Activated T-cell treated with anti-CD3 and anti-CD28 coated beads, Interleukin-2, amount 50 U/mL, for 24 hours (primary cell): ENCODE results near the gene LRRC18.

Source experiments
- DNase-seq: peaks from one replicate; pipeline ENCODE4 v3.0.0-alpha.2; 2020
- H3K27ac Mint-ChIP-seq: 2 replicates; pipeline ENCODE4 v1.8.0; 2020; ENCODE audit warnings: mild to moderate bottlenecking, mixed read lengths
- H3K27me3 Mint-ChIP-seq: 2 replicates; pipeline ENCODE4 v1.8.0; 2020; ENCODE audit warnings: mixed read lengths
- H3K36me3 Mint-ChIP-seq: 2 replicates; pipeline ENCODE4 v1.8.0; 2020; ENCODE audit warnings: low read depth, mixed read lengths
- H3K4me1 Mint-ChIP-seq: 2 replicates; pipeline ENCODE4 v1.8.0; 2020; ENCODE audit warnings: low read depth, mixed read lengths
- H3K4me3 Mint-ChIP-seq: 2 replicates; pipeline ENCODE4 v1.8.0; 2020; ENCODE audit warnings: mild to moderate bottlenecking, moderate library complexity, mixed read lengths
- H3K9me3 Mint-ChIP-seq: 2 replicates; pipeline ENCODE4 v1.8.0; 2020; ENCODE audit warnings: mixed read lengths

Gene LRRC18

DNA sequence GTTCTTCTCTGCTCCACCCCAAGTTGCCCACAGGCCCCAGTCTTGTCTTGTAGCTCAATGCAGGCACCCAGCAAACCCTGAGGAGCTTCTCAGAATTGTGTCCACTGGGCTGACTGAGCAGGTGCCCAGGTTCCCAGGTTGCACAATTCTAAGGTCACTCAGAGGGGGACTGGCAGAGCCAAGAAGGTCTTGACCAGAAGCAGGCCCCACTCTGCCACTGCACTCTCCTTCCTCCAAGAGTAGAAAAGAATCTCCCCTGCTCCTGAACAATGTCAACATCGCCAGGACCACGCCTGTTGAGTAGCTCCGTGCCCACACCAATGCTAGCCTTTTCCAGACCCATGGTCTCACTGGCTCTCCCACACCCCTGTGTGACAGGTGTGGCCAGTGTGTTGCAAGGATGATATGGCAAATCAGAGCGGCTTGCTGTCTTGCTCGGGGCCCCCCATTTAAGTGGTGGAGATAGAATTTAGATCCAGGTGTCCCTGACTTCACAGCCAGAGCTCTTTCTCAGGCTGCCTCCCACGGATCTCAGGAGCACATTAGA lies 577 bp downstream of the LRRC18 start:
- no peaks in the 10 kb centered on the region for H3K36me3 Mint-ChIP-seq

DNA sequence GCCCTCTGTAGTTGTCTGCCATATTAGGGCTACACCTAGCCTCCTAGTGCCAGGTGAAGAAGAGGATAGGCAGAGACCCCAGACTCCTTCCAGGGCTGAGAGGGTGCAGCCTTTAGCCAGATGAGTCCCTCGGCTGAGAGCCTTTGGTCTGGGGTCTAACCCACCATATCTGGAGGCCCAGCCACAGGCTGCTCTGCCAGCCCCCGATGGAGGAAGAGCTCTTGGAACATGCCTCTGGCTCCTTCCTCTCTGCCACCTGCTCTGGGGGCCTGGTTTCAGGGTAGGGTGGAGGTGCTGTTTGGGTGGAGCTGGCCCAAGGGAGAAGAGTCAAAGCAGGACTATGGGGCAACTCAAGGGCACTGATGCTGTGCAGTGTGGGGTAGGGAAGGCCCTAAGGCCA lies 1.4 kb downstream of the LRRC18 start:
- Mint-ChIP-seq H3K9me3 (no peaks in the 10 kb centered on the region), H3K4me3 (no peak overlapping the region), H3K4me1 (no peaks in the 10 kb centered on the region), H3K27me3 (no peaks in the 10 kb centered on the region), H3K27ac (no peak overlapping the region), H3K36me3 (no peaks in the 10 kb centered on the region)
- no peak for DNase-seq

More for the DNA sequence above, 577 bp downstream of the LRRC18 start:
- DNase-seq = no peak
- Mint-ChIP-seq H3K27ac (no peak overlapping the region), H3K27me3 (no peaks in the 10 kb centered on the region), H3K4me1 (no peaks in the 10 kb centered on the region), H3K4me3 (no peak overlapping the region), H3K9me3 (no peaks in the 10 kb centered on the region)

- H3K4me3 Mint-ChIP-seq = no peak overlapping the region
- no peaks in the 10 kb centered on the region for H3K27me3 Mint-ChIP-seq
- no peaks in the 10 kb centered on the region for H3K9me3 Mint-ChIP-seq
- DNase-seq = no peak
- no peaks in the 10 kb centered on the region for H3K36me3 Mint-ChIP-seq
- no peak overlapping the region for H3K27ac Mint-ChIP-seq
- H3K4me1 Mint-ChIP-seq = no peaks in the 10 kb centered on the region
These were observed 1.8 kb downstream of the LRRC18 start for GRCh38 chr10:48937796-48938195.

GRCh38 chr10:48935577-48935976 lies 4.1 kb downstream of the LRRC18 start:
- no peak for DNase-seq
- Mint-ChIP-seq H3K36me3 (no peaks in the 10 kb centered on the region), H3K4me1 (no peaks in the 10 kb centered on the region), H3K27ac (no peak overlapping the region), H3K27me3 (no peaks in the 10 kb centered on the region), H3K4me3 (no peak overlapping the region), H3K9me3 (no peaks in the 10 kb centered on the region)

GRCh38 chr10:48934672-48935501 lies 4.8 kb downstream of the LRRC18 start:
- H3K36me3 Mint-ChIP-seq = no peaks in the 10 kb centered on the region
- no peaks in the 10 kb centered on the region for H3K4me1 Mint-ChIP-seq
- DNase-seq = no peak

GRCh38 chr10:48932831-48933664 lies 6.6 kb downstream of the LRRC18 start:
- Mint-ChIP-seq H3K4me3 (no peak overlapping the region), H3K36me3 (no peaks in the 10 kb centered on the region)

More at GRCh38 chr10:48934672-48935501, 4.8 kb downstream of the LRRC18 start:
- Mint-ChIP-seq H3K9me3 (no peaks in the 10 kb centered on the region), H3K27me3 (no peaks in the 10 kb centered on the region), H3K4me3 (no peak overlapping the region), H3K27ac (no peak overlapping the region)

DNA sequence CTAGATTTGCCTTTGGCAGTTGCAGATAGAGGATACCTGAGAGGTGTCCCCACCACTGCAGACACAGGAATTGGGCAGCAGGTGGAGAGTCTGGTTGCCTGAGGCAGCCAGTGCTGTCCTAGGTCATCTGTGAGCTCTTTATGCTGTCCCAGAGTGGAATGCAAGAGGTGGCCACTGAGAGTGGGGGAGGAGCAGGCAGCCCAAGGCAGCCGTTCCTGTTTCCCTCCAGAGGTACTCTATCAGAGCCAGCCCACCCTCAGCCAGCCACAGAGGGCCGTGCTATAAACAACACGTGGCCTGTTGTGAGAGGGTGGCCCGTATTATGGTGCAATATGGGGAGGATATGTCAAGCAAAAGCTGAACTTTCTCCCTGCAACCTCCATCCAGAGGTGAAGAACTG lies 8.5 kb downstream of the LRRC18 start:
- H3K4me3 Mint-ChIP-seq = no peak overlapping the region
- H3K27ac Mint-ChIP-seq = no peak overlapping the region
- no peak for DNase-seq
- H3K27me3 Mint-ChIP-seq = peaks cover 4% of the 10 kb centered on the region
- no peaks in the 10 kb centered on the region for H3K36me3 Mint-ChIP-seq
- no peaks in the 10 kb centered on the region for H3K4me1 Mint-ChIP-seq
- no peaks in the 10 kb centered on the region for H3K9me3 Mint-ChIP-seq

More at GRCh38 chr10:48932831-48933664, 6.6 kb downstream of the LRRC18 start:
- H3K9me3 Mint-ChIP-seq = no peaks in the 10 kb centered on the region
- no peaks in the 10 kb centered on the region for H3K4me1 Mint-ChIP-seq
- no peak overlapping the region for H3K27ac Mint-ChIP-seq
- H3K27me3 Mint-ChIP-seq = no peaks in the 10 kb centered on the region
- DNase-seq = no peak

DNA sequence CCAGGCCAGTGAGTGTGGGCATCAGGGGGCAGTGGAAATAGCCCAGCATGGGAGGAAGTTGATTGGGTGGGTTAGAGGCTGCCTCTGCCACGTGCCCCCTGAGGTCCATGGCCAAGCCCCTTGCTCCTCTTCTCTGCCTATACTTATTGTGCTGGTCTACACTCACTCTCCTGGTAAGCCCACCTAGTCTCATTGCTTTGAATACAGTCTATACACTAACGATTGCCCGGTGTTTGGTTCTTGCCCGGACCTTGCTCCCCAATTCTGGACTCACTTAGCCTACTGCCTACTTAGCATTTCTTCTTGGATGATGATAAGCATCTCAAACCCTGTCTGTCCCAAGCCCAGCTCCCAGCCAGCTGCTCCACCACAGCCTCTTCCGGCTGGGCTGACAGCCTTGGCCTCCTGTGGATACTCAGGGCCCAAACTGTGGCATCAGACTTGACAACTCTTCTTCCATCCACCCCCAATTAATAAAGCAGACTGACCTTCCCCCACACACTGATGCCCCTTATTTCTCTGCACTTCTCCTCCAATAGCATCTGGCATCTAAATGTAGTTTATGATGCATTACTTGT lies 10.1 kb downstream of the LRRC18 start:
- peaks cover 4% of the 10 kb centered on the region for H3K27me3 Mint-ChIP-seq
- no peaks in the 10 kb centered on the region for H3K4me1 Mint-ChIP-seq
- no peaks in the 10 kb centered on the region for H3K9me3 Mint-ChIP-seq
- no peaks in the 10 kb centered on the region for H3K36me3 Mint-ChIP-seq
- DNase-seq = no peak
- no peak overlapping the region for H3K27ac Mint-ChIP-seq
- no peak overlapping the region for H3K4me3 Mint-ChIP-seq

- no peaks in the 10 kb centered on the region for H3K4me1 Mint-ChIP-seq
- H3K4me3 Mint-ChIP-seq = no peak overlapping the region
- no peak for DNase-seq
- H3K27me3 Mint-ChIP-seq = peaks cover 4% of the 10 kb centered on the region
- no peaks in the 10 kb centered on the region for H3K36me3 Mint-ChIP-seq
- no peaks in the 10 kb centered on the region for H3K9me3 Mint-ChIP-seq
- no peak overlapping the region for H3K27ac Mint-ChIP-seq
These were observed 12.7 kb downstream of the LRRC18 start for GRCh38 chr10:48926764-48927540.

DNA sequence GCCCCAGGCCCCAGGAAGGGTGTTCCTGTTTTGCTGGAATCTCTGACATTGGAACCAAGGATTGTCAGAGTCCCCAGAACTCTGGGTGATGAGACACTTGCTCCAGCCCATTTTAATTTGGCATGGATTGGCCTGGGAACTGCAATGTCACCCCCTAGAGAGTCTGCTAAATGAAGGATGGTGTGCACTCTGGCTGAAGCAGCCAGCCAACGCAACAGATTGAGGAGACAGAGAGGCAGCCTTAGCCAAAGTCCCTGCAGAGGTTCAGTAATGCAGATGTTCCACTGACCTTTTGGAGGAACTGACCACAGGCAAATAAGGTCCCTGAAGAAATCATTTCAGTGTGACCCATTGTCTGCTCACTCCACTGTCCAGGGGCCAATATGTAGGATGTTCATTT lies 13.4 kb downstream of the LRRC18 start:
- no peak overlapping the region for H3K27ac Mint-ChIP-seq
- no peaks in the 10 kb centered on the region for H3K4me1 Mint-ChIP-seq
- peaks cover 4% of the 10 kb centered on the region for H3K27me3 Mint-ChIP-seq
- H3K9me3 Mint-ChIP-seq = no peaks in the 10 kb centered on the region
- no peak for DNase-seq
- no peaks in the 10 kb centered on the region for H3K36me3 Mint-ChIP-seq
- no peak overlapping the region for H3K4me3 Mint-ChIP-seq

GRCh38 chr10:48924988-48925387 lies 14.7 kb downstream of the LRRC18 start:
- Mint-ChIP-seq H3K4me1 (no peaks in the 10 kb centered on the region), H3K9me3 (no peaks in the 10 kb centered on the region), H3K27ac (no peak overlapping the region), H3K36me3 (no peaks in the 10 kb centered on the region), H3K27me3 (peaks cover 4% of the 10 kb centered on the region), H3K4me3 (no peak overlapping the region)
- no peak for DNase-seq

DNA sequence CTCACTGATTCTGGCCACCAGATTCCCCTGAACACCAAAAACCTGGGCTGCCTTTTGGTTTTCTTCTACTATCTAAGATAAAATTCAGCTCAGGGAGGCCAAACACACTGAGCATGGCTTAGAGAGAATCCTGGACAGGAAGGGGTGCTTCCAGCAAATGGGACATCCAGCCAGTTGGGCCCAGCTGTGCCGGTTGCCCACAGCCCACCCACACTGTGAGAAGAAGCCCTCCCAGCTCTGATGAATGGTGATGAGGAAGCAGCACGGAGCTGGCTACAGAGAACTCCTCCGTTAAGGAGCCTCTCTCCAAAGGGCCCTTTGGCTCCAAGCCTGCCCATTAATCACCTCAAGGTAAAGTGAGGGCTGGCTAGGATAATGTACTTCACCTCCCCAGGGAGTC lies 15.9 kb downstream of the LRRC18 start:
- Mint-ChIP-seq H3K36me3 (no peaks in the 10 kb centered on the region), H3K4me1 (no peaks in the 10 kb centered on the region), H3K4me3 (no peak overlapping the region), H3K9me3 (no peaks in the 10 kb centered on the region), H3K27me3 (peaks cover 6% of the 10 kb centered on the region), H3K27ac (no peak overlapping the region)
- DNase-seq = no peak

- H3K4me1 Mint-ChIP-seq = no peaks in the 10 kb centered on the region
- no peak overlapping the region for H3K4me3 Mint-ChIP-seq
- no peak for DNase-seq
- H3K36me3 Mint-ChIP-seq = no peaks in the 10 kb centered on the region
- no peaks in the 10 kb centered on the region for H3K9me3 Mint-ChIP-seq
- peaks cover 10% of the 10 kb centered on the region for H3K27me3 Mint-ChIP-seq
- no peak overlapping the region for H3K27ac Mint-ChIP-seq
These were observed 26.0 kb downstream of the LRRC18 start for GRCh38 chr10:48913674-48914073.

DNA sequence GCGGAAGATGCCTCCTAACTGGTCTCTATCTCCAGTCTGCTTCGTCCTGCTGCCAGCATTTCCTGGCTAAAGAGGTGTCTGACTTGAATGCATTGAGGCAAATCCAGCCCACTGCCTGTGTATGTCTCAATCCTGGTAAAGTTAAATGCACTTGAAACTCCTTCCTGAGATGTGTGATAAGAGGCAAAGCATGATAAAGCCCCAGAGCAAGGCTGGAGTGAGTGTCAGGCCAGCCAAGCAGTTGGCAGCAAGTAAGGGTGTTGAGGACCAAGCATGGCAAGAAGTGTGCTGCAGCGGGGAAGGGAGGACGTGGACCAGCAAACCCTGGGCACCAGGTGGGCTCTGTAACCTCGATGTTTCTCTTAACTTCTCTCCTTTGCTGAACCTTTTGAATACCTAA lies 29.1 kb downstream of the LRRC18 start:
- H3K27ac Mint-ChIP-seq = no peak overlapping the region
- peaks cover 3% of the 10 kb centered on the region for H3K27me3 Mint-ChIP-seq
- no peaks in the 10 kb centered on the region for H3K36me3 Mint-ChIP-seq
- H3K4me3 Mint-ChIP-seq = no peak overlapping the region
- no peaks in the 10 kb centered on the region for H3K9me3 Mint-ChIP-seq
- no peaks in the 10 kb centered on the region for H3K4me1 Mint-ChIP-seq
- no peak for DNase-seq
